Lung (tissue), 12 donors: ENCODE results near the gene FOXD1. TPM values are rescaled to one million over a fixed set of nuclear protein-coding genes. Genes with fewer than 3 reads are reported as not detected.

Source experiments
- ATAC-seq: fragments of 200-7000 bp; cut with Tn5 transposase; one replicate; pipeline ENCODE4 v1.9.1; 2020; ENCODE audit warnings: moderate number of reproducible peaks; ENCODE audit not compliant: insufficient read depth, low FRiP score
- DNase-seq, 3 donors: peaks; one replicate each; pipeline ENCODE4 v3.0.0-alpha.2; 2013 to 2017
- H3K27ac ChIP-seq, 2 donors: one replicate each; pipeline ENCODE4 v1.5.1; 2013; ENCODE audit warnings: mild to moderate bottlenecking in 2 of 2, moderate library complexity in 2 of 2, control low read depth in 1 of 2, inconsistent platforms in 1 of 2, low read depth in 1 of 2, low read length in 1 of 2
- H3K27me3 ChIP-seq, 3 donors: one replicate each; pipeline ENCODE4 v1.5.1; 2013; ENCODE audit warnings: low read length in 2 of 3; ENCODE audit not compliant: control insufficient read depth in 3 of 3, insufficient read depth in 3 of 3
- H3K36me3 ChIP-seq, 4 donors: one replicate each; pipeline ENCODE4 v1.5.1; 2013; ENCODE audit warnings: low read length in 4 of 4, mild to moderate bottlenecking in 1 of 4, moderate library complexity in 1 of 4; ENCODE audit not compliant: control insufficient read depth in 4 of 4, insufficient read depth in 4 of 4
- H3K4me1 ChIP-seq, 5 donors: one replicate each; pipeline ENCODE4 v1.5.1; 2013; ENCODE audit warnings: low read length in 5 of 5, mild to moderate bottlenecking in 2 of 5, moderate library complexity in 1 of 5; ENCODE audit not compliant: control insufficient read depth in 5 of 5, insufficient read depth in 5 of 5
- H3K4me3 ChIP-seq: one replicate; pipeline ENCODE4 v1.5.1; 2013; ENCODE audit warnings: mild to moderate bottlenecking, control low read depth, moderate library complexity
- H3K9ac ChIP-seq, 2 donors: one replicate each; pipeline ENCODE4 v1.5.1; 2013; ENCODE audit warnings: low read length in 2 of 2, control low read depth in 1 of 2; ENCODE audit not compliant: insufficient read depth in 1 of 2
- H3K9me3 ChIP-seq, 4 donors: one replicate each; pipeline ENCODE4 v1.5.1; 2013; ENCODE audit warnings: low read length in 3 of 4, mild to moderate bottlenecking in 1 of 4, moderate library complexity in 1 of 4; ENCODE audit not compliant: control insufficient read depth in 4 of 4, insufficient read depth in 3 of 4
- CTCF ChIP-seq: IDR thresholded peaks from 2 replicates; pipeline ENCODE4 v1.5.1; 2012; ENCODE audit warnings: mild to moderate bottlenecking; ENCODE audit errors: control extremely low read depth, extremely low read depth
- WGBS, 2 donors: extraction: QIAGEN DNeasy Blood & Tissue Kit; methylation state at CpG; one replicate each; pipeline ENCODE4 v1.1.7; 2013; 5-methylcytosine and 5-hydroxymethylcytosine counted together
- polyA plus RNA-seq, 2 donors: library from polyadenylated mRNA; stranded (reverse); fragments of 200-250 nt; gene quantifications; one replicate each; pipeline ENCODE4 v1.2.1, GENCODE V29; 2013
- total RNA-seq, 2 donors: library from RNA; depleted of rRNA in 1 of 2; stranded (reverse); fragments of >200 nt in 1 of 2; gene quantifications; one replicate each; pipeline ENCODE4 v1.2.1, GENCODE V29; 2014 to 2021
- donor health status: control.
- donor health status: control.
- donor health status: Bipolar disorder and iron deficiency.
- donor health status: healthy.
- donor health status: DM: yes; HTN: yes; CAD: no.

FOXD1 gene
- total and polyA plus RNA-seq, 4 donors = 0.20 to 0.46 (median 0.29) TPM

GRCh38 chr5:73426034-73426433, 22.5 kb downstream of the FOXD1 start:
- no peak overlapping the region for H3K27ac ChIP-seq
- H3K4me3 ChIP-seq = no peak overlapping the region
- peaks cover 17 to 91% (median 49%) of the 10 kb centered on the region in 3 donors for H3K27me3 ChIP-seq
- H3K9ac ChIP-seq = no peak overlapping the region
- WGBS, 2 donors = 76 to 77% methylated on average over 3 of the region's 3 CpGs
- no peak for TF ChIP-seq CTCF
- no peaks in the 10 kb centered on the region for H3K4me1 ChIP-seq
- ATAC-seq (no peak), DNase-seq (no peak)
- peaks cover 0 to 2% (median 0%) of the 10 kb centered on the region in 4 donors for H3K9me3 ChIP-seq
- no peaks in the 10 kb centered on the region for H3K36me3 ChIP-seq

- Histone ChIP-seq H3K36me3 (no peaks in the 10 kb centered on the region), H3K4me3 (no peak overlapping the region), H3K27me3 (peaks cover 17 to 91% (median 52%) of the 10 kb centered on the region in 3 donors), H3K9ac (no peak overlapping the region), H3K4me1 (peaks cover 0 to 12% (median 2%) of the 10 kb centered on the region in 5 donors), H3K9me3 (peaks cover 0 to 2% (median 0%) of the 10 kb centered on the region in 4 donors), H3K27ac (no peak overlapping the region)
- no peak for ATAC-seq
- peak in 2 of 3 donors; percentile 50 to 56 for DNase-seq
- no peak for TF ChIP-seq CTCF
- 47 to 67% methylated on average over 5 of the region's 5 CpGs for WGBS, 2 donors
Measured at GRCh38 chr5:73424556-73424977, 24.0 kb downstream of the FOXD1 start.

- DNase-seq (no peak), ATAC-seq (no peak)
- Histone ChIP-seq H3K9ac (no peak overlapping the region), H3K4me1 (peaks cover 0 to 22% (median 5%) of the 10 kb centered on the region in 5 donors), H3K36me3 (no peaks in the 10 kb centered on the region), H3K27me3 (peaks cover 22 to 91% (median 51%) of the 10 kb centered on the region in 3 donors), H3K9me3 (peaks cover 0 to 2% (median 0%) of the 10 kb centered on the region in 4 donors), H3K27ac (no peak overlapping the region), H3K4me3 (no peak overlapping the region)
- 56 to 70% methylated on average over 1 of the region's 1 CpG for WGBS, 2 donors
- no peak for TF ChIP-seq CTCF
Measured at GRCh38 chr5:73422164-73422563, 26.4 kb downstream of the FOXD1 start.

GRCh38 chr5:73420666-73421065, 27.9 kb downstream of the FOXD1 start:
- Histone ChIP-seq H3K9me3 (peaks cover 0 to under 1% (median 0%) of the 10 kb centered on the region in 4 donors), H3K4me3 (no peak overlapping the region), H3K27ac (no peak overlapping the region), H3K27me3 (peaks cover 19 to 85% (median 51%) of the 10 kb centered on the region in 3 donors), H3K4me1 (peaks cover 0 to 26% (median 5%) of the 10 kb centered on the region in 5 donors), H3K9ac (no peak overlapping the region), H3K36me3 (no peaks in the 10 kb centered on the region)
- WGBS, 2 donors = 46 to 50% methylated on average over 3 of the region's 3 CpGs
- no peak for ATAC-seq
- DNase-seq = no peak
- no peak for TF ChIP-seq CTCF
